T-helper 17 cell (primary cell): Measurements from ENCODE around the gene OR5AU1. TPM values are rescaled to one million over a fixed set of nuclear protein-coding genes. Genes with fewer than 3 reads are reported as not detected.

Experiments used
- ATAC-seq: fragments of 150-1000 bp; cut with Tn5 transposase; 2 replicates; pipeline ENCODE4 v1.10.0; 2021; ENCODE audit warnings: mild to moderate bottlenecking, moderate library complexity
- DNase-seq, 3 donors: peaks; one replicate each; pipeline versions ENCODE4 v3.0.0 to v3.0.0-alpha.2; 2020 to 2021
- H3K9me3 ChIP-seq: one replicate; pipeline ENCODE4 v1.7.0; 2013; ENCODE audit warnings: low read length, mild to moderate bottlenecking; ENCODE audit not compliant: control insufficient read depth, poor library complexity, severe bottlenecking
- H3K27ac Mint-ChIP-seq: one replicate; pipeline ENCODE4 v1.8.0; 2022; ENCODE audit warnings: mild to moderate bottlenecking, moderate library complexity, mixed read lengths
- H3K27me3 Mint-ChIP-seq: one replicate; pipeline ENCODE4 v1.8.0; 2022; ENCODE audit warnings: mixed read lengths
- H3K36me3 Mint-ChIP-seq: one replicate; pipeline ENCODE4 v1.8.0; 2022; ENCODE audit warnings: low read depth, mixed read lengths
- H3K4me1 Mint-ChIP-seq: one replicate; pipeline ENCODE4 v1.8.0; 2022; ENCODE audit warnings: mild to moderate bottlenecking, mixed read lengths
- H3K4me3 Mint-ChIP-seq: one replicate; pipeline ENCODE4 v1.8.0; 2022; ENCODE audit warnings: mild to moderate bottlenecking, moderate library complexity, mixed read lengths
- total RNA-seq, 4 donors: library from RNA in 2 of 4; stranded (reverse) in 2 of 4; gene quantifications; one replicate each; pipeline ENCODE4 v1.2.3 and lab custom pipeline; 2022 to 2026

OR5AU1 gene
- total RNA-seq, 2 donors from 2014 or later = not detected

DNA sequence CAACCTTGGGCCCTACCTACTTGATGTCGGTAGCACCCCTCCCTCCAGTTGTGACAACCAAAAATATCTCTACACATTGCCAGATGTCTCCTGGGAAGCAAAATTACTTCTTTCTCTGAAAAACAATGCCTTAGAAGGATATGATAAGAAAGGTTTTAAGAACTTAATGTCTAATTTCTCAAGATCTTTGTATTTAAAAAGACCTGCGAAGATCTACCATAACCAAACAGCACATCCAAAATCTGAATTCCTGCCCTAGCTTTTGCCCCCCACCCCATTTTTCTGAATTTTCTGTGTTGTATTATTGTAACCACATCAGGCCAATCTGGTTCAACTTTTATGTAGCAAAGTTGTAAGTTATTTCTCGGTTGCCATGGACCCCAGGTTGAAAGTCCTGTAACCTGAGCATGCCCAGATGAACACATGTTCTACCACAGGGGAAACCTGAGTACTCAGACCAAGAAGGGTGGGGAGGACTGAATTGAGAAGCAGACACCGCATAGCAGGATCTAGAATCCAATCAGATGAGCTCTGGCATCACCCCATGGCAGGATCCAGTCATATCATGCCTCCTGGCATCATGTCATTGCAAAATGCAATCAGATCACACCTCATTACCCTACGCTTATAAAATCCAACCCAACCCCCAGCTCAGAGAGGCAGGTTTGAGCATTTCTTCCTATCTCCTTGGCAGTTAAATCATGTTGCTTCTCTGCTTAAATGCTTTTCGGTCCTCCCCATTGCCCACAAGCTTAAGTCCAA lies 46.3 kb downstream of the OR5AU1 start:
- Mint-ChIP-seq H3K27ac (no peak overlapping the region), H3K4me3 (no peak overlapping the region), H3K36me3 (no peaks in the 10 kb centered on the region), H3K4me1 (peaks cover 7% of the 10 kb centered on the region), H3K27me3 (no peaks in the 10 kb centered on the region)
- H3K9me3 ChIP-seq = no peaks in the 10 kb centered on the region
- DNase-seq (no peak), ATAC-seq (no peak)

DNA sequence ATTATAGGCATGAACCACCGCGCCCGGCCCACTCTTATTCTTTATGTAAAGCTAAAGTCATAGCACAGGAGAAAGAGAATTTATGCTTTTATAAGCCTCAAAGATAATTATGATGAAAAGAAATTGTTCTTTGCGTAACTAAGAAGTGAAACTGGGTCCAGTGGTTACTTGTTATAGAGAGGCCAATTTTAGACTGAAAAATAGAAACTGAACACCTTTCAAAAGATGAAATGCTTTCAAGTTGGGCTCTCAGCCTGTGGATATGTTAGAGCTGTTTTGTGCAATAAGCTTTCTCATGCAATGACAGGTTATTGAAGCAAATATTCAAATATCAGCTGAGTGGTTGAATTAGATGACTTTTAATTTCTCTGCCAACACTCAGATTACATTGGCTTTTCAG lies 47.1 kb downstream of the OR5AU1 start:
- Mint-ChIP-seq H3K27me3 (no peaks in the 10 kb centered on the region), H3K4me1 (peaks cover 9% of the 10 kb centered on the region), H3K4me3 (no peak overlapping the region), H3K36me3 (no peaks in the 10 kb centered on the region), H3K27ac (peak overlapping the region; percentile 41)
- no peak for ATAC-seq
- no peak for DNase-seq
- no peaks in the 10 kb centered on the region for H3K9me3 ChIP-seq

DNA sequence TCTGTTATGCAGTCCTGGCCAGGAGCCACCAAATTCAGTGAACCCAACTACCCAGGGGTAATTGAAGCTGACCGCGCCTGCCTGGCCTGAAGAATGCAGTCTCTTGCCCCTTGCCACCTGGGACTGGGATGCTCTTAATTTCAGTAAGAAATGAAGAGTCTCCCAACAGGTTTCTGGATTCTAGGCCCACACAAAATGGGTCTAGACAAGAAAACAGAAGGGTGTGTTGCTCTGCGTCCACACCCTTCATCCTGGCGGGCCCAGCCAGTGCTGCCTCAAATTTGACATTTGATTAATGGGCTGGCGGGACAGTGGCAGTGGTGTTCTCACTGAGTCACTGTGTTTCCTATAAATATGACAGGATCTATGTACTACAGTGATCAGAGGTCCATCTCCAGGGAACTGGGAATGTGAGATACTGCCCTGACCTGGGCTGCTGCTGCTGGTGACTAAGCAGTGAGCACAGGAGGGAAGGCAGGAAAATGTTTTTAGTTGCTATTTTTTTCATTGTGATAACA lies 48.5 kb downstream of the OR5AU1 start:
- peaks cover 17% of the 10 kb centered on the region for H3K4me1 Mint-ChIP-seq
- DNase-seq (no peak), ATAC-seq (no peak)
- H3K27ac Mint-ChIP-seq = peak overlapping the region; percentile 32
- H3K27me3 Mint-ChIP-seq = no peaks in the 10 kb centered on the region
- H3K9me3 ChIP-seq = no peaks in the 10 kb centered on the region
- no peak overlapping the region for H3K4me3 Mint-ChIP-seq
- H3K36me3 Mint-ChIP-seq = no peaks in the 10 kb centered on the region

DNA sequence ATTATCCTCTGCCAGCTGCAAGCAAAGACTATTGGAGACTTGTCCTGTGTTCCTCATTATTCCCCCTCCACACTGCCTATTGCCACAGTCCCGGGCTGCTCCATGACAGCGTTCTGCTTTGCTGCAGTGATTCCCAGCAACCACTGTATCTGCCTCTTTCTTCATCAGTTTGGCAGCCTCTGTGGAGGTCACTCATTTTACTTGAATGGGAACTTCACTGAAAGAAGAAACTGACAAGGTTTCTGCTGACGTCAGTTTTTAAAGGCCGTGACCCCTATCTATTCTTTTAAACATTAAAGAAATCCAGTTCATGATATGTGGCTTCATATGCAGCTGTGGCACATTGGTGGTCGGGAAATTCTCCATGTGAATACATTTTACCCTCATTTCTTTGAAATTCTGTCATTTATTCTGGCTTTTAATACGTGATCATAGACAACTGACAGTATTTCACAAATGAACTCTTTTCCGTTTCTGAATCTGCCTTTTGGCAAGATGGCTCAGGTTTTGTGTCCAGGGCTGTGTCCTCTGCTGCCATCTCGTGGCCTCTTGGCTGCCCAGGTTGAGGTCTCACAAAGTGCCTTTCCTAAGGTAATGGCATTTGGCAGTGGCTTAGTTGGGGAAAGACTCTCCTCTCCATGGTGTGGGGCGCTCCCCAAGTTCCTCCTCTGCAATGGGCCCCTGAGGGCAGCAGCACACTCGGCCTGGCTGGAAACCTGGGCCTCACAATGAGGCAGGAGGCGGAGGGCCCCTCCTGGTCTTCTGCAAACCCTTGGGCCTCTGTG lies 49.2 kb downstream of the OR5AU1 start:
- Mint-ChIP-seq H3K4me1 (peaks cover 17% of the 10 kb centered on the region), H3K27me3 (no peaks in the 10 kb centered on the region), H3K36me3 (no peaks in the 10 kb centered on the region), H3K27ac (peak overlapping the region; percentile 32), H3K4me3 (peak overlapping the region; percentile 61)
- H3K9me3 ChIP-seq = no peaks in the 10 kb centered on the region
- DNase-seq (peak; percentile 55 to 75 (median 57)), ATAC-seq (no peak)

DNA sequence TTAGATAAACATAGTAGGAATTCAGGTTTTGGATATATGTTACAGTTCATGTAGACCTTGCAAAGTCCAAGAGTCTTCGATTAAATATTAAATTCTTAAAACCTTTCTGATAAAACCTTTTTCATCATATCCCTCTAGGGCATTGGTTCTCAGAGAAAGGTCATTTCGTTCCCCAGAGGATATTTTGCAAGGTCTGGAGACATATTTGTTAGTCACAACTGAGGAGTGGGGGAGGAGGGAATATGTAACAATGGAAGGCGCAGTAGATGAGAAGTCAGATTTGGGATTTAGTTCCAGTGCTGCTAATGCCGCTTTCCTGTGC lies 49.7 kb downstream of the OR5AU1 start:
- DNase-seq (no peak), ATAC-seq (no peak)
- H3K36me3 Mint-ChIP-seq = no peaks in the 10 kb centered on the region
- peaks cover 17% of the 10 kb centered on the region for H3K4me1 Mint-ChIP-seq
- H3K9me3 ChIP-seq = no peaks in the 10 kb centered on the region
- H3K27me3 Mint-ChIP-seq = no peaks in the 10 kb centered on the region
- no peak overlapping the region for H3K27ac Mint-ChIP-seq
- H3K4me3 Mint-ChIP-seq = no peak overlapping the region

DNA sequence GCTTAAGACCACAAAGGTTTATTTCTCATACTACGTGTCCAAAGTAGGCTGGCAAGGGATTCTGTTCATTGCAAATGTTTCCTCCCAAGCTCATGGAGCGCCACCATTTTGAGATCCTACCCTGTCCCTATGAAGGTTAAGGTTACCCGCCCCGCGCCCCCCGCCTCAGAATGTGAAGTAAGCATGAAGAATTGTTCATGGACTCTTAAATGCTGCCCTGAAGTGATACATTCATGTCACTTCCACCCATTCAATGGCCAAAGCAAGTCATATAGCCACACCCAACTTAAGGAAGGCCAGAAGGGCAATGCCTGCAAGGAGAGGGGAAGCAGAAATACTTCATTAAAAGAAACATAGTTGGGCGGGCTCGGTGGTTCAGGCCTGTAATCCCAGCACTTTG lies 50.8 kb downstream of the OR5AU1 start:
- Mint-ChIP-seq H3K4me1 (peaks cover 17% of the 10 kb centered on the region), H3K4me3 (no peak overlapping the region), H3K36me3 (no peaks in the 10 kb centered on the region), H3K27ac (peak overlapping the region; percentile 97), H3K27me3 (no peaks in the 10 kb centered on the region)
- ATAC-seq (no peak), DNase-seq (no peak)
- H3K9me3 ChIP-seq = no peaks in the 10 kb centered on the region

Other genes starting within 250 kb of the OR5AU1 start
- gene RNASE2, start 200.6 kb downstream of the OR5AU1 start, total RNA-seq = 1 to 10 TPM in 1 of 2 donors, not detected in 1; 1.2 TPM
- gene METTL17, start 166.1 kb downstream of the OR5AU1 start, total RNA-seq = 10 to 100 TPM; 76.6 to 91.2 TPM
- gene SLC39A2, start 156.8 kb downstream of the OR5AU1 start, total RNA-seq = not detected
- gene NDRG2, start 131.0 kb downstream of the OR5AU1 start, total RNA-seq = 10 to 100 TPM; 29.8 to 38.2 TPM
- gene TPPP2, start 125.8 kb downstream of the OR5AU1 start, total RNA-seq = not detected
- gene RNASE13, start 121.3 kb downstream of the OR5AU1 start, total RNA-seq = not detected
- gene RNASE7, start 113.7 kb downstream of the OR5AU1 start, total RNA-seq = not detected
- gene RNASE8, start 98.2 kb downstream of the OR5AU1 start, total RNA-seq = not detected
- gene ARHGEF40, start 85.8 kb downstream of the OR5AU1 start, total RNA-seq = 10 to 100 TPM; 12.0 to 17.3 TPM
- gene ZNF219, start 57.4 kb downstream of the OR5AU1 start, total RNA-seq = 10 to 100 TPM; 13.8 to 20.6 TPM
- gene TMEM253, start 55.0 kb downstream of the OR5AU1 start, total RNA-seq = 1 to 10 TPM in 1 of 2 donors, not detected in 1; 1.3 TPM
- 100 to 1,000 TPM; 576 to 580 TPM for gene HNRNPC, start 113.4 kb upstream of the OR5AU1 start, total RNA-seq
- under 1 TPM in 1 of 2 donors, not detected in 1; 0.94 TPM for gene RPGRIP1, start 124.0 kb upstream of the OR5AU1 start, total RNA-seq
- gene SUPT16H, start 228.0 kb upstream of the OR5AU1 start, total RNA-seq = 10 to 100 TPM; 47.5 to 50.7 TPM